CD4-positive, alpha-beta T cell treated with Interleukin-2 at 100 ng/mL for 4 hours (primary cell): Measurements from ENCODE around the gene CTAGE8.
"Not testable (repeated sequence)": the region's sequence is repeated elsewhere in the genome, so short reads cannot be mapped to it uniquely, and the experiment has no call there.

Source experiments
- DNase-seq: peaks from one replicate; pipeline ENCODE4 v3.0.0-alpha.2; 2020; ENCODE audit warnings: low spot score

CTAGE8 gene

GRCh38 chr7:144269188-144269587 lies at the start of gene CTAGE8:
CTAGE8 (minus strand) TSS chr7:144269288; CDS start chr7:144269250, 38 bp downstream.
- not testable (repeated sequence) for DNase-seq

- DNase-seq: not testable (repeated sequence)
Measured at GRCh38 chr7:144317537-144317936, 48.4 kb upstream of the CTAGE8 start.

GRCh38 chr7:144311872-144312469 lies 42.9 kb upstream of the CTAGE8 start, which contains the start of gene OR2A1:
OR2A1 (plus strand) TSS chr7:144312419; CDS start chr7:144318125, 5,706 bp downstream.
- not testable (repeated sequence) for DNase-seq

GRCh38 chr7:144311218-144311617 lies 42.1 kb upstream of the CTAGE8 start:
- DNase-seq: not testable (repeated sequence)

- DNase-seq: not testable (repeated sequence)
Measured at GRCh38 chr7:144309702-144310101, 40.6 kb upstream of the CTAGE8 start.

GRCh38 chr7:144305156-144305555 lies 36.1 kb upstream of the CTAGE8 start:
- DNase-seq: not testable (repeated sequence)

- not testable (repeated sequence) for DNase-seq
Measured at GRCh38 chr7:144303607-144304006, 34.5 kb upstream of the CTAGE8 start.

- DNase-seq: not testable (repeated sequence)
Measured at GRCh38 chr7:144302578-144303303, 33.7 kb upstream of the CTAGE8 start.

- not testable (repeated sequence) for DNase-seq
Measured at GRCh38 chr7:144293794-144294499, 24.9 kb upstream of the CTAGE8 start.

- not testable (repeated sequence) for DNase-seq
Measured at GRCh38 chr7:144292384-144293161, 23.5 kb upstream of the CTAGE8 start.

- not testable (repeated sequence) for DNase-seq
Measured at GRCh38 chr7:144291607-144292006, 22.5 kb upstream of the CTAGE8 start.

- not testable (repeated sequence) for DNase-seq
Measured at GRCh38 chr7:144287171-144287784, 18.2 kb upstream of the CTAGE8 start.

GRCh38 chr7:144283716-144284115 lies 14.6 kb upstream of the CTAGE8 start:
- not testable (repeated sequence) for DNase-seq

- not testable (repeated sequence) for DNase-seq
Measured at GRCh38 chr7:144282490-144282889, 13.4 kb upstream of the CTAGE8 start.

- DNase-seq: not testable (repeated sequence)
Measured at GRCh38 chr7:144281981-144282380, 12.9 kb upstream of the CTAGE8 start.

- DNase-seq: not testable (repeated sequence)
Measured at GRCh38 chr7:144280010-144280409, 10.9 kb upstream of the CTAGE8 start.

- not testable (repeated sequence) for DNase-seq
Measured at GRCh38 chr7:144275281-144275680, 6.2 kb upstream of the CTAGE8 start.

GRCh38 chr7:144264692-144265091 lies 4.4 kb downstream of the CTAGE8 start, which contains the start of gene OR2A7:
OR2A7 (minus strand) TSS chr7:144264792; CDS start chr7:144259628, 5,164 bp downstream.
- DNase-seq: not testable (repeated sequence)

- DNase-seq: not testable (repeated sequence)
Measured at GRCh38 chr7:144262128-144262527, 7.0 kb downstream of the CTAGE8 start.

GRCh38 chr7:144259067-144259466 lies 10.0 kb downstream of the CTAGE8 start:
- DNase-seq: not testable (repeated sequence)

- no peak for DNase-seq
Measured at GRCh38 chr7:144256112-144256511, 13.0 kb downstream of the CTAGE8 start.
